ENCODE measurements around the gene TAF3. TPM values are rescaled to one million over a fixed set of nuclear protein-coding genes. Genes with fewer than 3 reads are reported as not detected.

TAF3 gene
- total and polyA plus RNA-seq, 12 donors, result 3.6 to 14.9 (median 11.0) TPM

DNA sequence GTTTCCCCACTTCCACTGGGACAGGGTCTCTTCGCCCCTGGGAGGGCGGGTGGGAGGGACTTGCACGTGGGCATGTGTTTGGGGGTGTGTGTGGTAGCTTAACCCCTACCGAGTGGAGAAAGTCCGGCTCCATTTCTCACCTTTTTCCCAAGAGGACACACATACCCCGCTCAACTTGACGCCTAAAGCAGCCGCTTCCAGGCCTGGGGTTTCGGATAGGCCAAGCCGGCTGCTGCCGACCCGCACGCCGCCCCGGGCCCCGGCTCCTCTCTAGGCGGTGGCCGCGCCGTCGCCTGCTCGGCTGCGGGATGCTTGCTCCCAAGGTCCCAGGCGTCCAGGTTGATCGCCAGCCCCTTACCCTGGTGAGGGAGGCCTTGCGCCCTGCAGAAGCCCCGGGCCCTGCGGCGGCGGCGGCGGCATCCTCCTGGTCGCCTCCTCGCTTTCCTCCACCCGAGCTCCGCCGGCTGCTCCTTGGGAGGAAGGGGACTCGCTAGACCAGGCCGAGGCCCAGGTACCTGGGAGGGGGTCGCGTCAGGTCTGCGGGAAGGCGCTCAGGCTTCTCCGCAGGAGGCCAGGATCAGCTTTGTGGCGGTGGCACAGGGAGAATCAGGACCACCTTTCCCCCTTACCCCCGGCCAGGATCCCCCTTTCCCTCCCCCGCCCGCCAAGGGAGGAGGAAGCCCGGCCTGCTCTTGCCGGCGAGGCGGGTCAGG lies 233.0 kb downstream of the TAF3 start:
- ATAC-seq (no peak), DNase-seq (no peak)
- TF ChIP-seq, protein P1, sequence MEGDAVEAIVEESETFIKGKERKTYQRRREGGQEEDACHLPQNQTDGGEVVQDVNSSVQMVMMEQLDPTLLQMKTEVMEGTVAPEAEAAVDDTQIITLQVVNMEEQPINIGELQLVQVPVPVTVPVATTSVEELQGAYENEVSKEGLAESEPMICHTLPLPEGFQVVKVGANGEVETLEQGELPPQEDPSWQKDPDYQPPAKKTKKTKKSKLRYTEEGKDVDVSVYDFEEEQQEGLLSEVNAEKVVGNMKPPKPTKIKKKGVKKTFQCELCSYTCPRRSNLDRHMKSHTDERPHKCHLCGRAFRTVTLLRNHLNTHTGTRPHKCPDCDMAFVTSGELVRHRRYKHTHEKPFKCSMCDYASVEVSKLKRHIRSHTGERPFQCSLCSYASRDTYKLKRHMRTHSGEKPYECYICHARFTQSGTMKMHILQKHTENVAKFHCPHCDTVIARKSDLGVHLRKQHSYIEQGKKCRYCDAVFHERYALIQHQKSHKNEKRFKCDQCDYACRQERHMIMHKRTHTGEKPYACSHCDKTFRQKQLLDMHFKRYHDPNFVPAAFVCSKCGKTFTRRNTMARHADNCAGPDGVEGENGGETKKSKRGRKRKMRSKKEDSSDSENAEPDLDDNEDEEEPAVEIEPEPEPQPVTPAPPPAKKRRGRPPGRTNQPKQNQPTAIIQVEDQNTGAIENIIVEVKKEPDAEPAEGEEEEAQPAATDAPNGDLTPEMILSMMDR (IDR thresholded peaks at IDR 0.05), result no peak
- H3K27me3 ChIP-seq, result peaks cover 48 to 100% (median 99%) of the 10 kb centered on the region in 7 donors
- intact Hi-C loops (cut with DNase I), result loop anchor here in 6 of 10 donors (5.0 to 10.0 kb wide), 7 partner anchors 176 to 424 kb away; no protein-coding TSS in a partner anchor
- H3K9me3 ChIP-seq, result no peaks in the 10 kb centered on the region
- peak overlapping the region; percentile 36 to 59 (median 48) for H3K4me3 ChIP-seq
- H3K4me1 ChIP-seq, result peaks cover 8 to 75% (median 56%) of the 10 kb centered on the region in 9 donors
- no peak overlapping the region for H3K27ac ChIP-seq
- WGBS, 2 donors, result 6 to 12% methylated on average over 48 to 51 of the region's 52 CpGs
- no peaks in the 10 kb centered on the region for H3K36me3 ChIP-seq

- DNase-seq, result no peak
- Histone ChIP-seq H3K9me3 (no peaks in the 10 kb centered on the region), H3K4me3 (peak overlapping the region in 6 of 10 donors; percentile 5 to 59 (median 48)), H3K36me3 (no peaks in the 10 kb centered on the region), H3K27ac (no peak overlapping the region), H3K27me3 (peaks cover 45 to 100% (median 100%) of the 10 kb centered on the region in 7 donors), H3K4me1 (peaks cover 8 to 75% (median 56%) of the 10 kb centered on the region in 9 donors)
- TF ChIP-seq, protein P1 (IDR thresholded peaks at IDR 0.05), result no peak
- WGBS, 2 donors, result 2 to 5% methylated on average over 25 to 29 of the region's 29 CpGs
- no peak for ATAC-seq
- intact Hi-C loops (cut with DNase I), result loop anchor here in 6 of 10 donors (5.0 to 10.0 kb wide), 7 partner anchors 177 to 423 kb away; no protein-coding TSS in a partner anchor
Observed at GRCh38 chr10:8051851-8052257, 233.5 kb downstream of the TAF3 start.

DNA sequence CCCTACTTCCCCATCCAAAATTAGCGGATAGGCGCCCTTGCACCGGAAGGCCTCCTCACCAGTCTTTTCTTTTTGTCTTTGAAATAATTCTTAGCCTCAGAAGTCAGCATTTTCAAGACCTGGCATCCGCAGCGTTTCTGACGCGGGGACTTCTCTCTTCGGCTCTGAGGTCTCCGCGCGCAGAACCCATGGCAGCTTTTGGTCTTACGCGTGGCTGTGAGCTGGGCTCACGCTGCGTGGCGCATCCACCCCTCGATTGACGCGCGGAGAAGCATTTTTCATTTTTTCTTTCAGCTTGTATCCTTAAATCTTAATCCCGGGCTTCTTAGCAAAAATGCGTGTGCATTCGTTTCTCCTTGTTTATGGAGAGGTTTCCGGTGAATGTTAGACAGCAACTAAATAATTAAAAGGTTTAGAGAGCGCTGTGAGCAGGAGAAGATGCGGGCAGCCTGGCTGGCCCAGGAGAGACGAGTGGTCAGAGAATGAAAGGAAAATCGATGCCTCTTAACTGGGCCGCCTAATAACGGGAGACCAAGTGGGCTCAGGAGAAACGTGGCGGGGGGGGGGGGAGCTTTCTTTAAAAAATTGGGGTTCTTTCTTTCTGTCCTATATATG lies 234.1 kb downstream of the TAF3 start:
- Histone ChIP-seq H3K4me1 (peaks cover 8 to 79% (median 56%) of the 10 kb centered on the region in 9 donors), H3K4me3 (no peak overlapping the region), H3K9me3 (no peaks in the 10 kb centered on the region), H3K36me3 (no peaks in the 10 kb centered on the region), H3K27ac (no peak overlapping the region), H3K27me3 (peaks cover 40 to 100% (median 96%) of the 10 kb centered on the region in 7 donors)
- intact Hi-C loops (cut with DNase I), result loop anchor here in 6 of 10 donors (5.0 to 10.0 kb wide), 7 partner anchors 178 to 422 kb away; no protein-coding TSS in a partner anchor
- ATAC-seq (no peak), DNase-seq (no peak)
- TF ChIP-seq, protein P1 (IDR thresholded peaks at IDR 0.05), result no peak
- 14 to 31% methylated on average over 32 of the region's 32 CpGs for WGBS, 2 donors

DNA sequence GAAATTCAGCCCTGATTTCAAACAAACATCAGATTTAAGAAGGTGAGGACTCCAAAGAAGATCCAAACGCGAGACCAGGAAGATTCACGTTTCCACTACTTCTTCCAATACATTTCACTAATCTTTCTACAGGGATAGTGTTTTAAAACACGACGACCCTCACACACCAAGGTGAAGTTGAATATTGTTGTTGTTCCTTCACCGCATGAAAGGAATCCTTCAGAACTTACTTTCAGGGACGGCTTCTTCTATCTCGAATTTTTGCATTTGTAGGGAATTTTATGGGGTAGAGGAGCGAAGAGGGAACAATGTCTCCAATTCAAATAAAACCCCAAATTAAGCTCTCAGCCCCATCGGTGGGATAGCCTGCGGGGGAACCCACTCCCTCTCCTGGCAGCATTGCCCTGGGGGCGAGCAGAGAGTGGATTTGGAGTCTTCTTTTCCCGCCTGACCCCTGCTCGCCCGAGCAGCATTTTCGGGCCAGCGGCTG lies 234.7 kb downstream of the TAF3 start:
- H3K27me3 ChIP-seq, result peaks cover 35 to 100% (median 94%) of the 10 kb centered on the region in 7 donors
- H3K4me3 ChIP-seq, result peak overlapping the region; percentile 30 to 68 (median 60)
- TF ChIP-seq, protein P1 (IDR thresholded peaks at IDR 0.05), result peak in 1 of 9 donors; percentile 77
- no peak overlapping the region for H3K27ac ChIP-seq
- H3K36me3 ChIP-seq, result no peaks in the 10 kb centered on the region
- no peaks in the 10 kb centered on the region for H3K9me3 ChIP-seq
- intact Hi-C loops (cut with DNase I), result loop anchor here in 6 of 10 donors (5.0 to 10.0 kb wide), 7 partner anchors 178 to 422 kb away; no protein-coding TSS in a partner anchor
- DNase-seq, result no peak
- H3K4me1 ChIP-seq, result peaks cover 8 to 80% (median 56%) of the 10 kb centered on the region in 9 donors
- ATAC-seq, result no peak
- WGBS, 2 donors, result 12 to 15% methylated on average over 17 of the region's 17 CpGs

Measured in heart right ventricle (tissue), 16 donors.